Ishikawa (cell line): ENCODE results near the gene ARFGAP1.

Experiments used
- CEBPB ChIP-seq: IDR thresholded peaks from 2 replicates; pipeline ENCODE4 v1.6.1; 2012
- CREB1 ChIP-seq: IDR thresholded peaks from 2 replicates; pipeline ENCODE4 v1.6.1; 2012; ENCODE audit warnings: low read depth
- EGR1 ChIP-seq: IDR thresholded peaks from 2 replicates; pipeline ENCODE4 v1.6.1; 2012
- EP300 ChIP-seq: IDR thresholded peaks from 2 replicates; pipeline ENCODE4 v1.6.1; 2012; ENCODE audit warnings: borderline replicate concordance
- MAX ChIP-seq: IDR thresholded peaks from 2 replicates; pipeline ENCODE4 v1.6.1; 2012
- RAD21 ChIP-seq: IDR thresholded peaks from 2 replicates; pipeline ENCODE4 v1.6.1; 2012; ENCODE audit warnings: low read depth
- REST ChIP-seq: IDR thresholded peaks from 2 replicates; pipeline ENCODE4 v1.6.1; 2012; ENCODE audit warnings: low read depth, mild to moderate bottlenecking
- TAF1 ChIP-seq: IDR thresholded peaks from 2 replicates; pipeline ENCODE4 v1.6.1; 2012; ENCODE audit warnings: low read depth, mild to moderate bottlenecking
- YY1 ChIP-seq: IDR thresholded peaks from 2 replicates; pipeline ENCODE4 v1.6.1; 2012; ENCODE audit warnings: low read depth
- TF ChIP-seq, protein P1 (sequence below): IDR thresholded peaks from 2 replicates; pipeline ENCODE4 v1.6.1; 2012

DNA sequence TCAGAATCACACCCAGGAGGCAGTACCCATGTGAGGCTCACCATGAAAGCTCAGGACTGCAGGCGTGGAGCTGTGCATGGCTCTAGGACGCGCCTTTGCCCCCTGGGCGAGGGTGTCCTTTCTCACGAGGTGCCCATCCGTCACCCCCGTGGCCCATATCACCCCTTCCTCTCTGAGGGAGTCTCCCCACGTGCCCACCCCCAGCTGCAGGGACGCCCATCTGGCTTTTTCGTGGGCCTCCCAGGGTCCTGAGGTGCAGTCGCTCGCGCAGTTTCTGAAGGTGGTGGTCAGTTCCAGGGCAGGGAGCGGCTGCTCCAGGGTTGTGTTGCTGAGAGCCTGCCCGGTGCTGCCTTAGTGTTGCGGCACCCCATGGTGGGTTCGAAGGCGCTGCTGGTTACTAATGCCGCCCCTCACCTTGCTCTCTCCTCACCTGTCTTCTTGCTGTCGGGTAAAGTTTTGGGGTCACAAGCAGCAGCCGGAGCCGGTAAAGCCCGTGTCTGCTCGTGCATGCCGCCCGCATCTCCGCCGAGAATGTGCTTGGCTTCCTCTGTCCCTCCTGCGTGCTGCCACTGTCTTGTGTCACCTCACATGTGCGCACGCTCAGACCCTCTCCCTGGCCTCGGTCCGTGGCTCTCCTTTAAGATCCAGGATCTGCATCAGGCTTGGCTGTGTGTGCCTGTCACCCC lies 10.9 kb downstream of the ARFGAP1 start:
- TF ChIP-seq CREB1 (no peak), EP300 (no peak), REST (no peak), TAF1 (no peak), RAD21 (no peak), YY1 (no peak), EGR1 (no peak), MAX (no peak), CEBPB (no peak)
- TF ChIP-seq, protein P1, sequence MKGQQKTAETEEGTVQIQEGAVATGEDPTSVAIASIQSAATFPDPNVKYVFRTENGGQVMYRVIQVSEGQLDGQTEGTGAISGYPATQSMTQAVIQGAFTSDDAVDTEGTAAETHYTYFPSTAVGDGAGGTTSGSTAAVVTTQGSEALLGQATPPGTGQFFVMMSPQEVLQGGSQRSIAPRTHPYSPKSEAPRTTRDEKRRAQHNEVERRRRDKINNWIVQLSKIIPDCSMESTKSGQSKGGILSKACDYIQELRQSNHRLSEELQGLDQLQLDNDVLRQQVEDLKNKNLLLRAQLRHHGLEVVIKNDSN = no peak
